Measurements from ENCODE around the gene C12orf43.

DNA sequence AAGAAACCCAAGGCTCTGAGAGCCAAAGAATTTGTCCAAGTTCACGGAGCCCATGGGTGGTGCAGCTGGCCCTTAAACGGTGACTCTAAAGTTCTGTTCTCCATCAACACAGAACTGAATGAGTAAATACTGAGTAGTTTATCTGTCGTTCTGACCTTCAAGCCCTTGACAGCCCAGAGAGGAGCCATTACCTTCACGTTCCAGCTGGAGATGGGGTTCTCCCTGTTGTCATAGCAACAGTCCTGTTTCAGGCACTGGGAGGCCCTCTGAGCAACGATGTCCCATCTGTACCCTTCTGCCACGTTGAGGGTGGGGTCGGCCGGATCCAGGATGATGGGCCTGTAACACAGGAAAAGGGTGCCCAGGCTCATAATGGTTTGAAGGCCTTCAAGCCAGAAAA lies 7.5 kb upstream of the C12orf43 start:
- TF ChIP-seq, protein P1, sequence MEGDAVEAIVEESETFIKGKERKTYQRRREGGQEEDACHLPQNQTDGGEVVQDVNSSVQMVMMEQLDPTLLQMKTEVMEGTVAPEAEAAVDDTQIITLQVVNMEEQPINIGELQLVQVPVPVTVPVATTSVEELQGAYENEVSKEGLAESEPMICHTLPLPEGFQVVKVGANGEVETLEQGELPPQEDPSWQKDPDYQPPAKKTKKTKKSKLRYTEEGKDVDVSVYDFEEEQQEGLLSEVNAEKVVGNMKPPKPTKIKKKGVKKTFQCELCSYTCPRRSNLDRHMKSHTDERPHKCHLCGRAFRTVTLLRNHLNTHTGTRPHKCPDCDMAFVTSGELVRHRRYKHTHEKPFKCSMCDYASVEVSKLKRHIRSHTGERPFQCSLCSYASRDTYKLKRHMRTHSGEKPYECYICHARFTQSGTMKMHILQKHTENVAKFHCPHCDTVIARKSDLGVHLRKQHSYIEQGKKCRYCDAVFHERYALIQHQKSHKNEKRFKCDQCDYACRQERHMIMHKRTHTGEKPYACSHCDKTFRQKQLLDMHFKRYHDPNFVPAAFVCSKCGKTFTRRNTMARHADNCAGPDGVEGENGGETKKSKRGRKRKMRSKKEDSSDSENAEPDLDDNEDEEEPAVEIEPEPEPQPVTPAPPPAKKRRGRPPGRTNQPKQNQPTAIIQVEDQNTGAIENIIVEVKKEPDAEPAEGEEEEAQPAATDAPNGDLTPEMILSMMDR (IDR thresholded peaks at IDR 0.05; ENCODE audit: low read length) = no peak
- no peak for TF ChIP-seq EZH2 (optimal IDR thresholded peaks at IDR 0.05; ENCODE audit: low read depth, low read length)
